K562 (cell line): ENCODE results near the gene MACROD2. TPM values are rescaled to one million over a fixed set of nuclear protein-coding genes. Genes with fewer than 3 reads are reported as not detected.

Experiments used
- ATAC-seq: fragments of 200-7000 bp; cut with Tn5 transposase; 3 replicates; pipeline ENCODE4 v1.9.1; 2020; ENCODE audit warnings: moderate library complexity
- BruUV-seq: library from RNA; stranded (reverse); fragments of 400-500 nt; replicated peaks from 2 replicates; lab custom pipeline; 2021; lab: Mats Ljungman, UMichigan
- CTCF ChIA-PET: fragments of 300-600 bp; formaldehyde crosslinking; extraction: SDS; loops from one replicate; lab custom pipeline; 2021; ENCODE audit warnings: low intra/inter-chr PET ratio; lab: Yijun Ruan, JAX
- POLR2A ChIA-PET: fragments of 300-600, 350-650 bp; sonication (Branson Sonifier 250); formaldehyde crosslinking; extraction: SDS; loops from one replicate; lab custom pipeline; 2021; ENCODE audit warnings: antibody characterized with exemption, inconsistent platforms; lab: Yijun Ruan, JAX
- DNase-seq, 4 experiments: peaks; one replicate each; pipeline versions ENCODE4 v3.0.0 to v3.0.0-alpha.2; 2011 to 2018; ENCODE audit warnings: low spot score in 3 of 4, mixed read lengths in 3 of 4; ENCODE audit errors: extremely low read depth in 1 of 4
- FAIRE-seq: peaks from 2 replicates; lab custom pipeline; 2011; peaks lifted over from hg19 to GRCh38; lab: Jason Lieb, UNC
- H2AFZ ChIP-seq: 2 replicates; pipeline ENCODE4 v1.6.0; 2011; ENCODE audit warnings: low read depth, low read length, control low read depth, inconsistent platforms
- H3K27ac ChIP-seq: fragments of 200-600 bp; 3 replicates; pipeline ENCODE4 v1.8.0; 2011; ENCODE audit warnings: low read depth, mild to moderate bottlenecking, control low read depth, inconsistent platforms, low read length, moderate library complexity, mixed read lengths; ENCODE audit errors: extremely low read depth
- H3K27me3 ChIP-seq, 2 experiments: fragments of 300-600 bp in 1 of 2; 2 replicates in 1 of 2; 3 replicates in 1 of 2; pipeline versions ENCODE4 v1.6.0 to v1.8.0; 2011; ENCODE audit warnings: inconsistent platforms in 2 of 2, low read length in 2 of 2, mild to moderate bottlenecking in 1 of 2, mixed read lengths in 1 of 2, moderate library complexity in 1 of 2; ENCODE audit not compliant: control insufficient read depth in 2 of 2, insufficient read depth in 2 of 2
- H3K36me3 ChIP-seq: fragments of 300-600 bp; 3 replicates; pipeline ENCODE4 v1.8.0; 2011; ENCODE audit warnings: mild to moderate bottlenecking, low read length, inconsistent platforms; ENCODE audit not compliant: control insufficient read depth, insufficient read depth
- H3K4me1 ChIP-seq, 2 experiments: fragments of 200-600 bp in 1 of 2; replicated peaks in 1 of 2; 2 replicates in 1 of 2; 3 replicates in 1 of 2; pipeline versions ENCODE4 v1.5.1 to v1.8.0; 2011; ENCODE audit warnings: inconsistent platforms in 2 of 2, low read length in 2 of 2, mild to moderate bottlenecking in 1 of 2, mixed read lengths in 1 of 2, moderate library complexity in 1 of 2; ENCODE audit not compliant: control insufficient read depth in 2 of 2, insufficient read depth in 2 of 2
- H3K4me2 ChIP-seq: 2 replicates; pipeline ENCODE4 v1.6.1; 2011; ENCODE audit warnings: low read length, control low read depth, inconsistent platforms, mixed read lengths; ENCODE audit not compliant: insufficient read depth
- H3K4me3 ChIP-seq: fragments of 200-600 bp; sonication (generic), shearing (Covaris generic); 2 replicates; pipeline ENCODE4 v1.5.1; 2016; ENCODE audit warnings: control low read depth, inconsistent platforms
- H3K79me2 ChIP-seq: fragments of 200-600 bp; 3 replicates; pipeline ENCODE4 v1.8.0; 2011; ENCODE audit warnings: low read length, inconsistent platforms; ENCODE audit not compliant: control insufficient read depth, insufficient read depth
- H3K9ac ChIP-seq, 2 experiments: 2 replicates each; pipeline versions ENCODE4 v1.6.0 to v1.6.1; 2011; ENCODE audit warnings: low read depth in 2 of 2, low read length in 2 of 2, control low read depth in 1 of 2, inconsistent platforms in 1 of 2, mild to moderate bottlenecking in 1 of 2, mixed read lengths in 1 of 2; ENCODE audit not compliant: insufficient read depth in 1 of 2
- H3K9me1 ChIP-seq: one replicate; pipeline ENCODE4 v1.6.0; 2011; ENCODE audit warnings: inconsistent platforms, mild to moderate bottlenecking, low read length, moderate library complexity; ENCODE audit not compliant: control insufficient read depth, insufficient read depth
- H3K9me3 ChIP-seq: replicated peaks from 2 replicates; pipeline ENCODE4 v1.5.1; 2011; ENCODE audit warnings: low read depth, low read length, inconsistent platforms; ENCODE audit not compliant: control insufficient read depth, insufficient read depth
- H4K20me1 ChIP-seq: replicated peaks from 2 replicates; pipeline ENCODE4 v1.6.1; 2011; ENCODE audit warnings: low read length, inconsistent platforms, mixed read lengths; ENCODE audit not compliant: control insufficient read depth, insufficient read depth
- BRF1 ChIP-seq: IDR thresholded peaks from 3 replicates; pipeline ENCODE4 v1.6.1; 2011; ENCODE audit warnings: borderline replicate concordance, mild to moderate bottlenecking; ENCODE audit not compliant: insufficient read length; ENCODE audit errors: extremely low read depth
- ETS2 ChIP-seq: IDR thresholded peaks from 2 replicates; pipeline ENCODE4 v1.6.1; 2016; ENCODE audit warnings: borderline replicate concordance, missing genetic modification characterization, mild to moderate bottlenecking, moderate library complexity, missing compliant biosample characterization; ENCODE audit not compliant: poor library complexity, severe bottlenecking
- IFI16 ChIP-seq: fragments of 250-450 bp; sonication (Bioruptor Pico); IDR thresholded peaks from 2 replicates; pipeline ENCODE4 v2.1.2; 2022; ENCODE audit warnings: mild to moderate bottlenecking, inconsistent platforms
- L3MBTL2 ChIP-seq: fragments of 450-650 bp; IDR thresholded peaks from 2 replicates; pipeline ENCODE4 v1.6.1; 2016; ENCODE audit warnings: mild to moderate bottlenecking, moderate library complexity
- MAFF ChIP-seq: IDR thresholded peaks from 2 replicates; pipeline ENCODE4 v1.6.1; 2012; ENCODE audit warnings: low read length, improper control_type of control experiment
- NFIC ChIP-seq: fragments of 450-650 bp; IDR thresholded peaks from 2 replicates; pipeline ENCODE4 v1.6.1; 2017; ENCODE audit warnings: mild to moderate bottlenecking, inconsistent platforms
- ZNF232 ChIP-seq: sonication (generic); formaldehyde crosslinking; IDR thresholded peaks from 2 replicates; pipeline ENCODE4 v1.8.0; 2022; ENCODE audit warnings: mild to moderate bottlenecking, missing genetic modification reagents
- ZNF24 ChIP-seq: fragments of 450-650 bp; IDR thresholded peaks from 2 replicates; pipeline ENCODE4 v1.6.1; 2016
- WGBS: fragments of 100-300 bp; shearing (Covaris generic); methylation state at CpG from one replicate; pipeline ENCODE4 v1.1.6; 2016; ENCODE audit warnings: low coverage, mixed read lengths; ENCODE audit not compliant: insufficient coverage; ENCODE audit errors: missing lambda C conversion rate; 5-methylcytosine and 5-hydroxymethylcytosine counted together
- in situ Hi-C: fragments of 300-500 bp; cut with MboI; formaldehyde crosslinking; loops from 4 replicates; pipeline ENCODE4 v1.15.0; 2018; ENCODE audit warnings: inconsistent platforms, mixed read lengths
- intact Hi-C: fragments of 100-400 bp; cut with micrococcal nuclease; formaldehyde crosslinking; loops from 2 replicates; pipeline ENCODE4 v1.14.2; 2022
- polyA plus RNA-seq, 8 experiments: library from polyadenylated mRNA; depleted of rRNA in 4 of 8; stranded (reverse) in 5 of 8; unstranded in 3 of 8; fragments of >200 nt; fragmentation: Nextera tagmentation in 2 of 8; fragmentation: Illumina TruSeq in 1 of 8; extraction: Ambion mirVana in 2 of 8; extraction: Trizol in 1 of 8; gene quantifications; 2 replicates each; pipeline versions ENCODE4 v1.2.1 to v1.2.3, GENCODE V29; 2011 to 2014; ENCODE audit warnings: inconsistent platforms in 1 of 8, missing spikeins in 1 of 8
- total RNA-seq, 7 experiments: library from RNA; depleted of rRNA in 6 of 7; stranded (reverse); fragments of >200 nt in 6 of 7; fragmentation: Illumina TruSeq in 2 of 7; extraction: Trizol in 2 of 7; gene quantifications; 2 replicates each; pipeline versions ENCODE4 v1.2.1 to v1.2.3, GENCODE V29; 2011 to 2021; ENCODE audit warnings: low replicate concordance in 1 of 7
- TF ChIP-seq, protein P1 (sequence below), 2 experiments: IDR thresholded peaks in 1 of 2; conservative IDR thresholded peaks in 1 of 2; 2 replicates each; pipeline ENCODE4 v1.6.1; 2016; ENCODE audit warnings: low read depth in 2 of 2, mild to moderate bottlenecking in 1 of 2, missing compliant biosample characterization in 1 of 2, missing genetic modification characterization in 1 of 2, moderate library complexity in 1 of 2
- TF ChIP-seq, protein P2 (sequence below): fragments of 250-450 bp; sonication (Bioruptor Pico); IDR thresholded peaks from 2 replicates; pipeline ENCODE4 v1.4.0; 2020; ENCODE audit warnings: borderline replicate concordance

MACROD2 gene
- total and polyA plus RNA-seq, 9 of the 15 experiments (the other 6 are each of a cell fraction or from before 2014, with no cell fraction given) = not detected

DNA sequence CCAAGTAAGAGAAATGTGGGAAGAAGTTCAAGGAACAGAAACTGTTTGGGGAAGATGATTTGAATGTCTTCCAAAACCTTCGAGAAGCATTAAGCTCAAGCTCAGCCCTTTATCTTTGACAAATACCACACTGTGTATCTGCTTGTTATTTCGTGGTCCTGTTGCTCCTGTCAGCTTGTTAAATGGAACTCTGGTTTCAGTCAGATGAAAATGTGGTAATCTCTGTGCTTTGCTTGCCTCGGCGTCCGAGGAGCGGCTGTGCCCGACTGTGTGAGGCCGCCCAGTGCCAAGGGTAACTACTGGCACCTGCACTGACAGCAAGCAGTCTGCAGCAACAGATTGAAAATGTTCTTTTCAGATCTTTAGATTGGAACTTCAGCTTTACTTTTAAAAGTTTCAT, 920.0 kb downstream of the MACROD2 start:
- H3K4me1 ChIP-seq = no peaks in the 10 kb centered on the region
- FAIRE-seq (no peak), DNase-seq (no peak)
- H3K36me3 ChIP-seq = no peaks in the 10 kb centered on the region
- no peaks in the 10 kb centered on the region for H4K20me1 ChIP-seq
- WGBS = 0% methylated on average over 6 of the region's 8 CpGs
- ChIA-PET CTCF (no interaction called here), POLR2A (no interaction called here)
- no peaks in the 10 kb centered on the region for H3K9me3 ChIP-seq
- no peak overlapping the region for H3K4me3 ChIP-seq
- no peak overlapping the region for H3K9ac ChIP-seq
- H3K9me1 ChIP-seq = no peaks in the 10 kb centered on the region
- H2AFZ ChIP-seq = no peak overlapping the region
- no TSS peak for BruUV-seq
- H3K27ac ChIP-seq = no peak overlapping the region
- intact Hi-C loops (no loop called here), in situ Hi-C loops (no loop called here)
- no peaks in the 10 kb centered on the region for H3K27me3 ChIP-seq
- no peak overlapping the region for H3K4me2 ChIP-seq
- TF ChIP-seq ETS2 (tag) (no peak), ZNF232 (CRISPR knock-in tag) (no peak), NFIC (no peak), IFI16 (CRISPR knock-in tag) (no peak), MAFF (no peak), BRF1 (no peak), L3MBTL2 (no peak), ZNF24 (no peak)
- TF ChIP-seq, protein P1, sequence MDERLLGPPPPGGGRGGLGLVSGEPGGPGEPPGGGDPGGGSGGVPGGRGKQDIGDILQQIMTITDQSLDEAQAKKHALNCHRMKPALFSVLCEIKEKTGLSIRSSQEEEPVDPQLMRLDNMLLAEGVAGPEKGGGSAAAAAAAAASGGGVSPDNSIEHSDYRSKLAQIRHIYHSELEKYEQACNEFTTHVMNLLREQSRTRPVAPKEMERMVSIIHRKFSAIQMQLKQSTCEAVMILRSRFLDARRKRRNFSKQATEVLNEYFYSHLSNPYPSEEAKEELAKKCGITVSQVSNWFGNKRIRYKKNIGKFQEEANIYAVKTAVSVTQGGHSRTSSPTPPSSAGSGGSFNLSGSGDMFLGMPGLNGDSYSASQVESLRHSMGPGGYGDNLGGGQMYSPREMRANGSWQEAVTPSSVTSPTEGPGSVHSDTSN (CRISPR knock-in tag; IDR thresholded peaks at IDR 0.05; ENCODE audit: low read depth) = no peak
- TF ChIP-seq, protein P1 (tag; conservative IDR thresholded peaks at IDR 0.05; ENCODE audit: low read depth) = no peak
- TF ChIP-seq, protein P2, sequence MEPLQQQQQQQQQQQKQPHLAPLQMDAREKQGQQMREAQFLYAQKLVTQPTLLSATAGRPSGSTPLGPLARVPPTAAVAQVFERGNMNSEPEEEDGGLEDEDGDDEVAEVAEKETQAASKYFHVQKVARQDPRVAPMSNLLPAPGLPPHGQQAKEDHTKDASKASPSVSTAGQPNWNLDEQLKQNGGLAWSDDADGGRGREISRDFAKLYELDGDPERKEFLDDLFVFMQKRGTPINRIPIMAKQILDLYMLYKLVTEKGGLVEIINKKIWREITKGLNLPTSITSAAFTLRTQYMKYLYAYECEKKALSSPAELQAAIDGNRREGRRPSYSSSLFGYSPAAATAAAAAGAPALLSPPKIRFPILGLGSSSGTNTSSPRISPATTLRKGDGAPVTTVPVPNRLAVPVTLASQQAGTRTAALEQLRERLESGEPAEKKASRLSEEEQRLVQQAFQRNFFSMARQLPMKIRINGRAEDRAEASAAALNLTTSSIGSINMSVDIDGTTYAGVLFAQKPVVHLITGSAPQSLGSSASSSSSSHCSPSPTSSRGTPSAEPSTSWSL = no peak
- TF ChIP-seq, all 486 proteins: peak for 0
- ATAC-seq = no peak
- no peaks in the 10 kb centered on the region for H3K79me2 ChIP-seq
